GM23248 (cell line): ENCODE results near the gene TBL1Y.

Source experiments
- EZH2 ChIP-seq: fragments of 200-600 bp; sonication (generic); IDR thresholded peaks from 2 replicates; pipeline ENCODE4 v1.6.1; 2018; ENCODE audit warnings: antibody characterized with exemption, mild to moderate bottlenecking; ENCODE audit not compliant: insufficient read depth, poor library complexity, severe bottlenecking
- EZH2phosphoT487 ChIP-seq: fragments of 200-600 bp; sonication (generic); IDR thresholded peaks from 2 replicates; pipeline ENCODE4 v1.6.1; 2018; ENCODE audit warnings: antibody characterized with exemption, moderate library complexity, mild to moderate bottlenecking, low read depth; ENCODE audit not compliant: insufficient read depth

DNA sequence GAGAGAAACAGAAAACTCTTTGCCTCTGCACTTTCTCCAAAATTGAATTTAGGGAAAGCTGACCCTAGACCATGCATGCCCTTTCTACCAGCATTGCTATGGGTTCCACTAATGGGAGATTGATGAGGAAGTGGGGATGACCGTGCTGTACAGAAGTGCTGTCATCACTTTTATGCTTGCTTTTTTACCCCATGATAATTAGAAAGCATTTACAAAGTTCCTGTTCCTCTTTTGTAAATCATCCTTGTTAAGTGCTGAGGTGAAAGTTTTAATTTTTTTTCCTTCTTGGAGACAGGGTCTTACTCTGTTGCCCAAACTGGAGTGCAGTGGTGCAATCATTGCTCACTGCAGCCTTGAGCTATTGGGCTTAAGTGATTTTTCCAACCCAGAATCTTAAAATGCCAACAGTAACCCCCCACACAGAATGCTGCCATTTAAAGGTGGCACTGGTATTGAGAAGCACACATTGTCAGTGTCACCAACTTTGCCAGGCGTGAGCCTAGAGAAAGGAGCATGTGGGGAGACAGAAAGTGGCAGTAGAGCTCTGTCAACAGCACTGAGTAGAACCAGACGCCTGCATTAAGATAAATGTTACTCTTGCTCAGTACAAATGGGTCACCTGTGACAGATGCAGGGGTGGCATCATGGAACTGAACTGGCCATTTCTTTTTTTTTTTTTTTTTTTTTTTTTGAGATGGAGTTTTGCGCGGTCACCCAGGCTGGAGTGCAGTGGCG, 79.6 kb downstream of the TBL1Y start:
- no peak for TF ChIP-seq EZH2
- TF ChIP-seq EZH2phosphoT487: no peak
